Thyroid gland (tissue), 4 donors: Measurements from ENCODE around the gene DDX23. TPM values are rescaled to one million over a fixed set of nuclear protein-coding genes. Genes with fewer than 3 reads are reported as not detected.

Experiments used
- DNase-seq, 2 donors: peaks; one replicate each; pipeline ENCODE4 v3.0.0-alpha.2; 2019
- H3K27ac ChIP-seq, 3 donors: fragments of 200-600 bp; sonication (generic); 1 replicate in 2 of 3; 2 replicates in 1 of 3; pipeline ENCODE4 v1.5.1; 2016 to 2019; ENCODE audit warnings: mild to moderate bottlenecking in 1 of 3, moderate library complexity in 1 of 3
- H3K27me3 ChIP-seq: fragments of 200-600 bp; sonication (generic); one replicate; pipeline ENCODE4 v1.5.1; 2019
- H3K36me3 ChIP-seq, 2 donors: fragments of 200-600 bp; sonication (generic); one replicate each; pipeline ENCODE4 v1.5.1; 2016 to 2019
- H3K4me1 ChIP-seq, 2 donors: fragments of 200-600 bp; sonication (generic); one replicate each; pipeline ENCODE4 v1.5.1; 2017 to 2019
- H3K4me3 ChIP-seq, 3 donors: fragments of 200-600 bp; sonication (generic); replicated peaks in 1 of 3; 1 replicate in 2 of 3; 2 replicates in 1 of 3; pipeline ENCODE4 v1.5.1; 2016; ENCODE audit warnings: mild to moderate bottlenecking in 1 of 3
- H3K9me3 ChIP-seq: fragments of 200-600 bp; sonication (generic); one replicate; pipeline ENCODE4 v1.5.1; 2017
- POLR2A ChIP-seq, 2 donors: fragments of 450-650 bp; IDR thresholded peaks; one replicate each; pipeline ENCODE4 v1.6.1; 2017; ENCODE audit warnings: antibody characterized with exemption in 2 of 2, mild to moderate bottlenecking in 2 of 2, moderate library complexity in 1 of 2
- WGBS, 2 donors: methylation state at CpG; one replicate each; pipeline ENCODE4 v1.1.5; 2017; 5-methylcytosine and 5-hydroxymethylcytosine counted together
- intact Hi-C: fragments of 100-400 bp; cut with DNase I; formaldehyde crosslinking; loops from one replicate; pipeline ENCODE4 v1.15.1; 2023
- total RNA-seq, 4 donors: library from RNA; depleted of rRNA; stranded (reverse); fragments of >200 nt; gene quantifications; one replicate each; pipeline ENCODE4 v1.2.3, GENCODE V29; 2016
- TF ChIP-seq, protein P1 (sequence below), 6 experiments: fragments of 200-600 bp in 3 of 6; fragments of 450-650 bp in 3 of 6; sonication (generic) in 3 of 6; IDR thresholded peaks; one replicate each; pipeline ENCODE4 v1.5.1; 2016 to 2019; ENCODE audit warnings: antibody characterized with exemption in 6 of 6, mild to moderate bottlenecking in 2 of 6, inconsistent platforms in 1 of 6, moderate library complexity in 1 of 6

Gene DDX23
- total RNA-seq, 4 donors from 2014 or later: 59.4 to 88.2 (median 70.9) TPM

DNA sequence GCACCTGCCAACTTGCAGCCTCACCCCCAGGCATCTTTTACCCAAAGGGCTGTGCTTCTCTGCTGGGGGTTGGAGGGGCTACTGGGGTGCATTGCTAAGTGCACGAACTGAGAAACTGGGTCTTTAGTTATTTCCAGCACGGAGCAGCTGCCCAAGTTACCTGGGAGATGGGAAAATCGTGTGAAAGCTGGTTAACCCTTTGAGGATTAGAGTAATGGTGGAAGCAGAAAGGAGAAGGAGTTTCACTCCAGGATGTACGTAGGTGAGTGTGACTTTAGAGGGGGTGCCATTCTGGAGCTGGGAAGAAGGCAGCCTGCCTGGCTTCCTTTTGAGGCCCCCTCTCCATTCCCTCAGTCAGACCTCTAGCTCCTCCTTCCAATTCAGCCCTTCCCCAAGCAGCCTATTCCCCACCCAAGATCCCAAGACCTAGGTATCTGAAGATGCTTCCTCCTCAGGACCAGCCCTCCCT lies 62.1 kb downstream of the DDX23 start:
- WGBS, 2 donors: 12 to 14% methylated on average over 4 of the region's 4 CpGs
- no peak for TF ChIP-seq POLR2A (IDR thresholded peaks at IDR 0.05)
- TF ChIP-seq, protein P1, sequence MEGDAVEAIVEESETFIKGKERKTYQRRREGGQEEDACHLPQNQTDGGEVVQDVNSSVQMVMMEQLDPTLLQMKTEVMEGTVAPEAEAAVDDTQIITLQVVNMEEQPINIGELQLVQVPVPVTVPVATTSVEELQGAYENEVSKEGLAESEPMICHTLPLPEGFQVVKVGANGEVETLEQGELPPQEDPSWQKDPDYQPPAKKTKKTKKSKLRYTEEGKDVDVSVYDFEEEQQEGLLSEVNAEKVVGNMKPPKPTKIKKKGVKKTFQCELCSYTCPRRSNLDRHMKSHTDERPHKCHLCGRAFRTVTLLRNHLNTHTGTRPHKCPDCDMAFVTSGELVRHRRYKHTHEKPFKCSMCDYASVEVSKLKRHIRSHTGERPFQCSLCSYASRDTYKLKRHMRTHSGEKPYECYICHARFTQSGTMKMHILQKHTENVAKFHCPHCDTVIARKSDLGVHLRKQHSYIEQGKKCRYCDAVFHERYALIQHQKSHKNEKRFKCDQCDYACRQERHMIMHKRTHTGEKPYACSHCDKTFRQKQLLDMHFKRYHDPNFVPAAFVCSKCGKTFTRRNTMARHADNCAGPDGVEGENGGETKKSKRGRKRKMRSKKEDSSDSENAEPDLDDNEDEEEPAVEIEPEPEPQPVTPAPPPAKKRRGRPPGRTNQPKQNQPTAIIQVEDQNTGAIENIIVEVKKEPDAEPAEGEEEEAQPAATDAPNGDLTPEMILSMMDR (IDR thresholded peaks at IDR 0.05): no peak
- intact Hi-C loops: no loop called here
- H3K9me3 ChIP-seq: no peaks in the 10 kb centered on the region
- no peaks in the 10 kb centered on the region for H3K36me3 ChIP-seq
- no peaks in the 10 kb centered on the region for H3K27me3 ChIP-seq
- H3K4me1 ChIP-seq: peaks cover 21 to 23% of the 10 kb centered on the region in 2 donors
- H3K27ac ChIP-seq: peak overlapping the region in 2 of 3 donors; percentile 84 to 85
- no peak for DNase-seq
- peak overlapping the region in 2 of 3 donors; percentile 92 to 93 for H3K4me3 ChIP-seq

GRCh38 chr12:48788854-48789775 lies 62.8 kb downstream of the DDX23 start, which contains the start of gene ADCY6:
Gene ADCY6, minus strand, starts transcription at chr12:48789089. Its CDS starts 5,655 bp downstream, at chr12:48783434.
- H3K4me3 ChIP-seq: peak within 1 kb of the TSS; percentile 75 to 93 (median 92)
- peak within 1 kb of the TSS; percentile 77 to 85 (median 84) for H3K27ac ChIP-seq
- intact Hi-C loops: no loop called here
- TF ChIP-seq, protein P1 (IDR thresholded peaks at IDR 0.05): no peak
- TF ChIP-seq POLR2A (IDR thresholded peaks at IDR 0.05): peak in 1 of 2 donors; percentile 56
- WGBS, 2 donors: 1 to 2% methylated on average over 18 to 38 of the region's 86 CpGs
- H3K36me3 ChIP-seq: no peaks in the 10 kb centered on the region
- peaks cover 21 to 23% of the 10 kb centered on the region in 2 donors for H3K4me1 ChIP-seq
- H3K27me3 ChIP-seq: no peaks in the 10 kb centered on the region
- peak; percentile 83 to 87 for DNase-seq
- no peaks in the 10 kb centered on the region for H3K9me3 ChIP-seq

GRCh38 chr12:48788524-48788853 lies 63.5 kb downstream of the DDX23 start:
- WGBS, 2 donors: 0% methylated on average over 2 to 3 of the region's 25 CpGs
- Histone ChIP-seq H3K9me3 (no peaks in the 10 kb centered on the region), H3K4me1 (peaks cover 21 to 23% of the 10 kb centered on the region in 2 donors), H3K36me3 (no peaks in the 10 kb centered on the region), H3K4me3 (peak overlapping the region; percentile 24 to 93 (median 59)), H3K27me3 (no peaks in the 10 kb centered on the region), H3K27ac (peak overlapping the region; percentile 4 to 78 (median 48))
- DNase-seq: no peak
- intact Hi-C loops: no loop called here
- TF ChIP-seq, protein P1 (IDR thresholded peaks at IDR 0.05): no peak

- Histone ChIP-seq H3K4me3 (peak overlapping the region; percentile 24 to 93 (median 59)), H3K27ac (peak overlapping the region; percentile 4 to 78 (median 48)), H3K27me3 (no peaks in the 10 kb centered on the region), H3K4me1 (peaks cover 21 to 23% of the 10 kb centered on the region in 2 donors), H3K9me3 (no peaks in the 10 kb centered on the region), H3K36me3 (no peaks in the 10 kb centered on the region)
- TF ChIP-seq, protein P1 (IDR thresholded peaks at IDR 0.05): no peak
- no peak for TF ChIP-seq POLR2A (IDR thresholded peaks at IDR 0.05)
- 9 to 12% methylated on average over 8 to 11 of the region's 11 CpGs for WGBS, 2 donors
- intact Hi-C loops: no loop called here
- no peak for DNase-seq
Measured at GRCh38 chr12:48787791-48788523, 64.0 kb downstream of the DDX23 start.
